Loucy (cell line): ENCODE data around the gene ADORA2A.

ENCODE experiments used
- H2AFZ ChIP-seq: fragments of 200-600 bp; sonication (generic); 2 replicates; pipeline ENCODE4 v1.6.0; 2016; ENCODE audit warnings: antibody characterized with exemption, mild to moderate bottlenecking, low read length, moderate library complexity
- H3F3A ChIP-seq: fragments of 200-600 bp; 2 replicates; pipeline ENCODE4 v1.6.0; 2016; ENCODE audit warnings: antibody characterized with exemption, low read depth, mild to moderate bottlenecking
- H3K27me3 ChIP-seq: fragments of 200-600 bp; sonication (generic); 2 replicates; pipeline ENCODE4 v1.6.1; 2014; ENCODE audit warnings: low read length, mild to moderate bottlenecking; ENCODE audit not compliant: insufficient read depth, poor library complexity, severe bottlenecking
- H3K36me3 ChIP-seq: fragments of 200-600 bp; sonication (generic); 2 replicates; pipeline ENCODE4 v1.6.1; 2016; ENCODE audit warnings: low read length; ENCODE audit not compliant: insufficient read depth
- H3K4me1 ChIP-seq: fragments of 200-600 bp; sonication (generic); 2 replicates; pipeline ENCODE4 v1.5.1; 2014; ENCODE audit warnings: low read length, mild to moderate bottlenecking; ENCODE audit not compliant: insufficient read depth, poor library complexity, severe bottlenecking
- H3K4me2 ChIP-seq: fragments of 200-600 bp; sonication (generic); 2 replicates; pipeline ENCODE4 v1.6.0; 2014; ENCODE audit warnings: antibody characterized with exemption, low read length, low read depth, mild to moderate bottlenecking; ENCODE audit not compliant: poor library complexity, severe bottlenecking
- H3K4me3 ChIP-seq: fragments of 200-600 bp; sonication (generic); 2 replicates; pipeline ENCODE4 v1.5.1; 2014; ENCODE audit warnings: low read length, mild to moderate bottlenecking, mixed read lengths; ENCODE audit not compliant: poor library complexity, severe bottlenecking
- H3K79me2 ChIP-seq: fragments of 200-600 bp; sonication (generic); 2 replicates; pipeline ENCODE4 v1.6.1; 2014; ENCODE audit warnings: low read length; ENCODE audit not compliant: insufficient read depth
- H3K9ac ChIP-seq: fragments of 200-600 bp; sonication (generic); 2 replicates; pipeline ENCODE4 v1.6.0; 2014; ENCODE audit warnings: mild to moderate bottlenecking, low read depth, low read length, moderate library complexity; ENCODE audit not compliant: poor library complexity, severe bottlenecking
- H3K9me2 ChIP-seq: fragments of 200-600 bp; sonication (generic); replicated peaks from 2 replicates; pipeline ENCODE4 v1.6.1; 2016; ENCODE audit warnings: low read depth, low read length, mixed read lengths
- H3K9me3 ChIP-seq: fragments of 200-600 bp; sonication (generic); 2 replicates; pipeline ENCODE4 v1.6.1; 2014; ENCODE audit warnings: mild to moderate bottlenecking, antibody characterized with exemption, low read length, low read depth; ENCODE audit not compliant: insufficient read depth
- H4K20me1 ChIP-seq: fragments of 200-600 bp; sonication (generic); 2 replicates; pipeline ENCODE4 v1.6.0; 2014; ENCODE audit warnings: antibody characterized with exemption, low read length, mild to moderate bottlenecking; ENCODE audit not compliant: insufficient read depth, poor library complexity, severe bottlenecking
- CTCF ChIP-seq: fragments of 200-600 bp; sonication (generic); conservative IDR thresholded peaks from 2 replicates; pipeline ENCODE4 v1.5.1; 2014; ENCODE audit warnings: mild to moderate bottlenecking, antibody characterized with exemption, low read length
- EZH2phosphoT487 ChIP-seq: fragments of 200-600 bp; IDR thresholded peaks from 2 replicates; pipeline ENCODE4 v1.6.1; 2018; ENCODE audit warnings: antibody characterized with exemption, mild to moderate bottlenecking, moderate library complexity, borderline replicate concordance

ADORA2A gene

GRCh38 chr22:24393012-24393559 lies 34.3 kb upstream of the ADORA2A start:
- no peaks in the 10 kb centered on the region for H3K9me2 ChIP-seq
- no peaks in the 10 kb centered on the region for H3K9me3 ChIP-seq
- H3K79me2 ChIP-seq = no peaks in the 10 kb centered on the region; the same call in 1 of the 2 replicates
- H3F3A ChIP-seq = no peaks in the 10 kb centered on the region
- no peaks in the 10 kb centered on the region for H3K27me3 ChIP-seq
- no peaks in the 10 kb centered on the region for H4K20me1 ChIP-seq
- peaks cover 57% of the 10 kb centered on the region for H3K4me1 ChIP-seq
- H3K4me2 ChIP-seq = peak overlapping the region; percentile 18
- H2AFZ ChIP-seq = no peak overlapping the region
- H3K9ac ChIP-seq = no peak overlapping the region
- peaks cover 27% of the 10 kb centered on the region; the same call in 1 of the 2 replicates for H3K36me3 ChIP-seq
- no peak overlapping the region for H3K4me3 ChIP-seq
- no peak for TF ChIP-seq EZH2phosphoT487
- no peak for TF ChIP-seq CTCF

GRCh38 chr22:24393848-24394247 lies 33.6 kb upstream of the ADORA2A start:
- H3K27me3 ChIP-seq = no peaks in the 10 kb centered on the region
- H3F3A ChIP-seq = no peaks in the 10 kb centered on the region
- H3K36me3 ChIP-seq = peaks cover 34% of the 10 kb centered on the region; the same call in 1 of the 2 replicates
- no peak overlapping the region for H2AFZ ChIP-seq
- H3K79me2 ChIP-seq = no peaks in the 10 kb centered on the region; the same call in 1 of the 2 replicates
- TF ChIP-seq CTCF = no peak
- no peak for TF ChIP-seq EZH2phosphoT487
- no peaks in the 10 kb centered on the region for H3K9me3 ChIP-seq
- H3K9me2 ChIP-seq = no peaks in the 10 kb centered on the region
- no peak overlapping the region for H3K4me2 ChIP-seq
- H3K4me3 ChIP-seq = no peak overlapping the region
- no peaks in the 10 kb centered on the region for H4K20me1 ChIP-seq
- H3K9ac ChIP-seq = no peak overlapping the region
- peaks cover 65% of the 10 kb centered on the region for H3K4me1 ChIP-seq

GRCh38 chr22:24394254-24394653 lies 33.1 kb upstream of the ADORA2A start:
- no peak overlapping the region for H3K9ac ChIP-seq
- H3K36me3 ChIP-seq = peaks cover 35% of the 10 kb centered on the region; the same call in 1 of the 2 replicates
- H3K4me3 ChIP-seq = no peak overlapping the region
- no peak overlapping the region for H2AFZ ChIP-seq
- no peaks in the 10 kb centered on the region for H3K9me2 ChIP-seq
- H3K4me1 ChIP-seq = peaks cover 65% of the 10 kb centered on the region
- H4K20me1 ChIP-seq = no peaks in the 10 kb centered on the region
- H3K27me3 ChIP-seq = no peaks in the 10 kb centered on the region
- H3K79me2 ChIP-seq = no peaks in the 10 kb centered on the region; the same call in 1 of the 2 replicates
- no peaks in the 10 kb centered on the region for H3F3A ChIP-seq
- no peaks in the 10 kb centered on the region for H3K9me3 ChIP-seq
- TF ChIP-seq CTCF (peak; percentile 40), EZH2phosphoT487 (no peak)
- no peak overlapping the region for H3K4me2 ChIP-seq
